GM12875 (cell line): ENCODE data around the gene SMYD4.

Experiments
- H3K4me3 ChIP-seq: one replicate; pipeline ENCODE4 v1.5.1; 2011; ENCODE audit warnings: low read depth, low read length, control low read depth
- CTCF ChIP-seq: IDR thresholded peaks from 2 replicates; pipeline ENCODE4 v1.5.1; 2011; ENCODE audit warnings: low read depth, mild to moderate bottlenecking, control low read depth, inconsistent platforms, low read length, moderate library complexity, borderline replicate concordance; ENCODE audit not compliant: insufficient read depth

SMYD4 gene

GRCh38 chr17:1829592-1830257 lies at the start of gene SMYD4, which contains the start of gene RPA1:
Gene SMYD4, minus strand, starts transcription at chr17:1829902. Its CDS starts 1,908 bp downstream, at chr17:1827994.
Gene RPA1, plus strand, starts transcription at chr17:1830005. Its CDS starts 89 bp downstream, at chr17:1830094.
- TF ChIP-seq CTCF, result no peak
- H3K4me3 ChIP-seq, result peak within 1 kb of the TSS; percentile 88

GRCh38 chr17:1878419-1879121 lies 48.9 kb upstream of the SMYD4 start:
- no peak for TF ChIP-seq CTCF
- H3K4me3 ChIP-seq, result no peak overlapping the region

- no peak for TF ChIP-seq CTCF
- H3K4me3 ChIP-seq, result no peak overlapping the region
These were observed 45.9 kb upstream of the SMYD4 start for GRCh38 chr17:1875597-1875996.

GRCh38 chr17:1873418-1873817 lies 43.7 kb upstream of the SMYD4 start:
- no peak overlapping the region for H3K4me3 ChIP-seq
- TF ChIP-seq CTCF, result no peak

- no peak overlapping the region for H3K4me3 ChIP-seq
- no peak for TF ChIP-seq CTCF
These were observed 43.3 kb upstream of the SMYD4 start for GRCh38 chr17:1872976-1873375.

- TF ChIP-seq CTCF, result no peak
- H3K4me3 ChIP-seq, result no peak overlapping the region
These were observed 42.6 kb upstream of the SMYD4 start for GRCh38 chr17:1872254-1872653.

- no peak for TF ChIP-seq CTCF
- no peak overlapping the region for H3K4me3 ChIP-seq
These were observed 42.1 kb upstream of the SMYD4 start for GRCh38 chr17:1871756-1872155.
